Astrocyte (in vitro differentiated cells and primary cell): Measurements from ENCODE around the gene LHPP. TPM values are rescaled to one million over a fixed set of nuclear protein-coding genes. Genes with fewer than 3 reads are reported as not detected.

Source experiments
- DNase-seq: peaks from one replicate; pipeline ENCODE4 v3.0.0-alpha.2; 2010; ENCODE audit warnings: low read depth
- FAIRE-seq: peaks from 2 replicates; lab custom pipeline; 2011; peaks lifted over from hg19 to GRCh38; lab: Jason Lieb, UNC
- H2AFZ ChIP-seq: 2 replicates; pipeline ENCODE4 v1.6.0; 2012; ENCODE audit warnings: low read depth, low read length, inconsistent platforms
- H3K27ac ChIP-seq: 2 replicates; pipeline ENCODE4 v1.5.1; 2011; ENCODE audit warnings: low read depth, low read length, inconsistent platforms
- H3K27me3 ChIP-seq: 2 replicates; pipeline ENCODE4 v1.6.0; 2011; ENCODE audit warnings: low read length, inconsistent platforms; ENCODE audit not compliant: insufficient read depth
- H3K36me3 ChIP-seq: 2 replicates; pipeline ENCODE4 v1.5.1; 2011; ENCODE audit warnings: low read length, inconsistent platforms; ENCODE audit not compliant: insufficient read depth
- H3K4me1 ChIP-seq: 2 replicates; pipeline ENCODE4 v1.5.1; 2011; ENCODE audit warnings: low read length, inconsistent platforms; ENCODE audit not compliant: insufficient read depth
- H3K4me2 ChIP-seq: 2 replicates; pipeline ENCODE4 v1.6.0; 2012; ENCODE audit warnings: low read length, inconsistent platforms
- H3K4me3 ChIP-seq: 2 replicates; pipeline ENCODE4 v1.5.1; 2011; ENCODE audit warnings: low read depth, mild to moderate bottlenecking, low read length, inconsistent platforms; ENCODE audit not compliant: insufficient read depth
- H3K79me2 ChIP-seq: 2 replicates; pipeline ENCODE4 v1.6.0; 2012; ENCODE audit warnings: mild to moderate bottlenecking, low read length, inconsistent platforms; ENCODE audit not compliant: insufficient read depth
- H3K9ac ChIP-seq: 2 replicates; pipeline ENCODE4 v1.6.0; 2012; ENCODE audit warnings: mild to moderate bottlenecking, low read length, inconsistent platforms
- H3K9me3 ChIP-seq: 2 replicates; pipeline ENCODE4 v1.5.1; 2012; ENCODE audit warnings: low read depth, mild to moderate bottlenecking, low read length, inconsistent platforms; ENCODE audit not compliant: insufficient read depth
- H4K20me1 ChIP-seq: 2 replicates; pipeline ENCODE4 v1.6.0; 2012; ENCODE audit warnings: low read length, inconsistent platforms; ENCODE audit not compliant: insufficient read depth
- H3K27ac Mint-ChIP-seq: one replicate; pipeline ENCODE4 v1.8.0; 2021; ENCODE audit warnings: mild to moderate bottlenecking, mixed read lengths; ENCODE audit not compliant: unreplicated experiment
- H3K27me3 Mint-ChIP-seq: one replicate; pipeline ENCODE4 v1.8.0; 2021; ENCODE audit warnings: low read depth, mixed read lengths; ENCODE audit not compliant: unreplicated experiment
- H3K36me3 Mint-ChIP-seq: one replicate; pipeline ENCODE4 v1.8.0; 2021; ENCODE audit warnings: low read depth, mixed read lengths; ENCODE audit not compliant: unreplicated experiment
- H3K4me1 Mint-ChIP-seq: one replicate; pipeline ENCODE4 v1.8.0; 2021; ENCODE audit warnings: low read depth, mixed read lengths; ENCODE audit not compliant: unreplicated experiment
- H3K4me3 Mint-ChIP-seq: one replicate; pipeline ENCODE4 v1.8.0; 2021; ENCODE audit warnings: mild to moderate bottlenecking, moderate library complexity, mixed read lengths; ENCODE audit not compliant: unreplicated experiment
- H3K9me3 Mint-ChIP-seq: one replicate; pipeline ENCODE4 v1.8.0; 2021; ENCODE audit warnings: mild to moderate bottlenecking, mixed read lengths; ENCODE audit not compliant: unreplicated experiment
- EZH2 ChIP-seq: IDR thresholded peaks from 2 replicates; pipeline ENCODE4 v1.6.1; 2012; ENCODE audit warnings: mild to moderate bottlenecking, low read length, inconsistent platforms; ENCODE audit not compliant: insufficient read depth
- total RNA-seq: library from RNA; stranded (reverse); gene quantifications from 2 replicates; pipeline ENCODE4 v1.2.1, GENCODE V29; 2021
- TF ChIP-seq, protein P1 (sequence below): IDR thresholded peaks from 2 replicates; pipeline ENCODE4 v1.5.1; 2011; ENCODE audit warnings: low read depth, mild to moderate bottlenecking, inconsistent platforms, low read length, moderate library complexity; ENCODE audit not compliant: insufficient read depth

LHPP gene
- total RNA-seq, 1 donor from 2014 or later, result 6.9 TPM

DNA sequence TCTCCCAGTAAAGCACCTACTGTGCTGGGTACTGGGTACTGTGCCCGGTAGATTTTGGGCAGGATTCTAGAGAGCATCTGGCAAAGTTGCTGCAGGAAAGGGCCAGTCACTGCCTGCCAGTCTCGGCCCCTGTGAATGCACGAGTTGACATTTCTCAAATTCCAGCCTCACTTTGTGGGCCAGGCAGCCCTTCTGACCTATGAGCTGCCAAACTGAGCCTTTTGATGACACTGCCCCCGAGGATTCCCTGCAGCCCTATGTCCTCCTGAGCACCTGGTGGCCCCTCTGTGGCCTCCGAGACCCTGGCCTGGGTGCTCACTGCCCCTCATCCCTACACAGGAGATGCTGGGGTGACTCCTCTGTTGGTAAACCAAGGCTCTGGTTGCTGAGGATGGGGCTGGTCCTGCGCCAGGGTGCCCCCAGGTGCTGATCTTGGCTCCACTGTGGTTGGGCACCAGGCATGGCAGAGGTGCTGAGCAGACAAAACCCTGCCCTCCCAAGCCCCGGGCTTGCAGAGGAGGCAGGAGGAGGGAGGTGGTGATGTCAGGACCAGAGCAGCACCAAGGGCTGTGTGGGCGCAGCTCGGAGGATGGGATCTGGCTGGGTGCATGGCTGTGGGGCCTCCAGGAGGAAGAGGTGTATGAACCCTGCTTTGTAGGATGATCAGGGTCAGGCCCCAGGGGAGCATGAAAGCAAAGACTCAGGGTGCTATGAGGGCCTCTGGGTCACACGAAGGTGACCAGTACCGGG lies 16.2 kb downstream of the LHPP start:
- H3K9me3 ChIP-seq, result no peaks in the 10 kb centered on the region
- no peak overlapping the region for H2AFZ ChIP-seq
- Mint-ChIP-seq H3K4me3 (no peak overlapping the region), H3K36me3 (peaks cover 3% of the 10 kb centered on the region), H3K9me3 (no peaks in the 10 kb centered on the region), H3K27ac (no peak overlapping the region), H3K4me1 (peaks cover 4% of the 10 kb centered on the region), H3K27me3 (peaks cover 6% of the 10 kb centered on the region)
- DNase-seq (no peak), FAIRE-seq (no peak)
- no peak overlapping the region for H3K27ac ChIP-seq
- no peaks in the 10 kb centered on the region for H3K79me2 ChIP-seq
- no peak overlapping the region for H3K9ac ChIP-seq
- no peaks in the 10 kb centered on the region for H3K27me3 ChIP-seq
- H4K20me1 ChIP-seq, result peaks cover 7% of the 10 kb centered on the region
- no peaks in the 10 kb centered on the region for H3K36me3 ChIP-seq
- no peak overlapping the region for H3K4me2 ChIP-seq
- TF ChIP-seq EZH2, result no peak
- TF ChIP-seq, protein P1, sequence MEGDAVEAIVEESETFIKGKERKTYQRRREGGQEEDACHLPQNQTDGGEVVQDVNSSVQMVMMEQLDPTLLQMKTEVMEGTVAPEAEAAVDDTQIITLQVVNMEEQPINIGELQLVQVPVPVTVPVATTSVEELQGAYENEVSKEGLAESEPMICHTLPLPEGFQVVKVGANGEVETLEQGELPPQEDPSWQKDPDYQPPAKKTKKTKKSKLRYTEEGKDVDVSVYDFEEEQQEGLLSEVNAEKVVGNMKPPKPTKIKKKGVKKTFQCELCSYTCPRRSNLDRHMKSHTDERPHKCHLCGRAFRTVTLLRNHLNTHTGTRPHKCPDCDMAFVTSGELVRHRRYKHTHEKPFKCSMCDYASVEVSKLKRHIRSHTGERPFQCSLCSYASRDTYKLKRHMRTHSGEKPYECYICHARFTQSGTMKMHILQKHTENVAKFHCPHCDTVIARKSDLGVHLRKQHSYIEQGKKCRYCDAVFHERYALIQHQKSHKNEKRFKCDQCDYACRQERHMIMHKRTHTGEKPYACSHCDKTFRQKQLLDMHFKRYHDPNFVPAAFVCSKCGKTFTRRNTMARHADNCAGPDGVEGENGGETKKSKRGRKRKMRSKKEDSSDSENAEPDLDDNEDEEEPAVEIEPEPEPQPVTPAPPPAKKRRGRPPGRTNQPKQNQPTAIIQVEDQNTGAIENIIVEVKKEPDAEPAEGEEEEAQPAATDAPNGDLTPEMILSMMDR, result no peak
- no peak overlapping the region for H3K4me3 ChIP-seq
- H3K4me1 ChIP-seq, result no peaks in the 10 kb centered on the region

DNA sequence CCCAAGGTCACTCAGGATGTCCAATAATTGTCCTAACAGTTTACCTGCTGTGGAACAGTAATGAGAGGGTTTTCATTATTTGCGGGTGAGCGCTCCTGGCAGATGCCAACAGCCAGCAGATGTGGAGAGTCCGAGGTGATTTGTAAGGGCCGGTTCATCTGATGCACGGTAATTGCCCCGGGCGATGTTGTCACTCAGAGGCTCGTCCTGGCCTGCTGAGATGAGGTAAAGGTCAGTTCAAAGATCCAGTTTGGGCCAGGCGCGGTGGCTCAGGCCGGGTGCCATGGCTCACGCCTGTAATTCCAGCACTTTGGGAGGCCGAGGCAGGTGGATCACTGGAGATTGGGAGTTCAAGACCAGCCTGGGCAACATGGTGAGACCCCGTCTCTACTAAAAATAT lies 16.9 kb downstream of the LHPP start:
- no peak overlapping the region for H3K4me2 ChIP-seq
- no peaks in the 10 kb centered on the region for H3K9me3 ChIP-seq
- no peak overlapping the region for H3K4me3 Mint-ChIP-seq
- peaks cover 6% of the 10 kb centered on the region for H3K36me3 Mint-ChIP-seq
- TF ChIP-seq, protein P1, result no peak
- TF ChIP-seq EZH2, result no peak
- H3K9ac ChIP-seq, result no peak overlapping the region
- H3K36me3 ChIP-seq, result no peaks in the 10 kb centered on the region
- H3K27me3 ChIP-seq, result no peaks in the 10 kb centered on the region
- no peaks in the 10 kb centered on the region for H3K79me2 ChIP-seq
- H2AFZ ChIP-seq, result no peak overlapping the region
- no peak overlapping the region for H3K27ac Mint-ChIP-seq
- DNase-seq, result no peak
- H3K27me3 Mint-ChIP-seq, result peaks cover 6% of the 10 kb centered on the region
- no peak overlapping the region for H3K4me3 ChIP-seq
- peaks cover 4% of the 10 kb centered on the region for H3K4me1 Mint-ChIP-seq
- no peaks in the 10 kb centered on the region for H3K4me1 ChIP-seq
- FAIRE-seq, result no peak
- no peak overlapping the region for H3K27ac ChIP-seq
- H3K9me3 Mint-ChIP-seq, result no peaks in the 10 kb centered on the region
- peaks cover 10% of the 10 kb centered on the region for H4K20me1 ChIP-seq

DNA sequence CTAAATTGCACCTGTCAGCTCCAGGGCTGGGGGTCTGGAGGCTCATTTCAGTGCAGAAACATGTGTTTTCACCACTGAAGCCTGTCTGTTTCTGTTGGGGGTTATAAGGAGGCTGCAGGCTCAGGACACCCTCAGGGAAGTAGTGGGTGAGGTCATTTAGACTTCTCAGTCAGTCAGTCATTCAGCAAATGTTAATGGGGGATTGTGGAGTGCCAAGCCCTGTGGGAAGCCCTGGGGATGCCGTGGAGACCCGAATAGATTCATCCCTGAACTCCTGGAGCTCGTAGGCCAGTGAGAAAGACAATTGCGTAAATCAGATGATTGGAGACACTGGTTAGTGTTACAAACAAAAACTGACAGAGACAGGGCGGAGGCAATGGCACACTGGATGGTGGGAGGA lies 19.2 kb downstream of the LHPP start:
- Histone ChIP-seq H3K79me2 (no peaks in the 10 kb centered on the region), H3K36me3 (no peaks in the 10 kb centered on the region), H3K4me3 (no peak overlapping the region), H3K4me2 (no peak overlapping the region), H3K4me1 (no peaks in the 10 kb centered on the region), H3K9me3 (no peaks in the 10 kb centered on the region), H3K9ac (no peak overlapping the region), H3K27me3 (no peaks in the 10 kb centered on the region), H2AFZ (no peak overlapping the region), H4K20me1 (peaks cover 10% of the 10 kb centered on the region), H3K27ac (no peak overlapping the region)
- no peak for DNase-seq
- Mint-ChIP-seq H3K27me3 (peaks cover 6% of the 10 kb centered on the region), H3K9me3 (no peaks in the 10 kb centered on the region), H3K27ac (no peak overlapping the region), H3K36me3 (peaks cover 10% of the 10 kb centered on the region), H3K4me3 (no peak overlapping the region), H3K4me1 (peaks cover 4% of the 10 kb centered on the region)
- TF ChIP-seq EZH2, result no peak
- TF ChIP-seq, protein P1, result no peak
- FAIRE-seq, result no peak
